ENCODE measurements around the gene CLASRP.
A peak's percentile ranks its signal among the peaks of the same experiment; 100 is the strongest.

Gene CLASRP

GRCh38 chr19:45030825-45031224 lies 8.0 kb upstream of the CLASRP start:
- Histone ChIP-seq H3K9ac (ENCODE audit: low read length) (no peak overlapping the region), H3K27me3 (ENCODE audit: control insufficient read depth, insufficient read depth, low read length) (no peaks in the 10 kb centered on the region), H3K4me3 (ENCODE audit: low read length) (no peak overlapping the region), H3K27ac (ENCODE audit: low read depth, low read length) (no peak overlapping the region), H3K36me3 (ENCODE audit: control insufficient read depth, insufficient read depth, low read length) (peaks cover 20% of the 10 kb centered on the region), H3K4me1 (ENCODE audit: control insufficient read depth, insufficient read depth, low read length) (no peaks in the 10 kb centered on the region)

- Histone ChIP-seq H3K36me3 (ENCODE audit: control insufficient read depth, insufficient read depth, low read length) (peaks cover 22% of the 10 kb centered on the region), H3K27me3 (ENCODE audit: control insufficient read depth, insufficient read depth, low read length) (no peaks in the 10 kb centered on the region), H3K4me3 (ENCODE audit: low read length) (no peak overlapping the region), H3K27ac (ENCODE audit: low read depth, low read length) (no peak overlapping the region), H3K9ac (ENCODE audit: low read length) (no peak overlapping the region), H3K4me1 (ENCODE audit: control insufficient read depth, insufficient read depth, low read length) (no peaks in the 10 kb centered on the region)
Measured at GRCh38 chr19:45032421-45032820, 6.4 kb upstream of the CLASRP start.

GRCh38 chr19:45035755-45036154 lies 3.1 kb upstream of the CLASRP start:
- peaks cover 10% of the 10 kb centered on the region for H3K4me1 ChIP-seq (ENCODE audit: control insufficient read depth, insufficient read depth, low read length)
- no peak overlapping the region for H3K4me3 ChIP-seq (ENCODE audit: low read length)
- H3K27ac ChIP-seq (ENCODE audit: low read depth, low read length), result no peak overlapping the region
- H3K27me3 ChIP-seq (ENCODE audit: control insufficient read depth, insufficient read depth, low read length), result no peaks in the 10 kb centered on the region
- H3K36me3 ChIP-seq (ENCODE audit: control insufficient read depth, insufficient read depth, low read length), result peaks cover 12% of the 10 kb centered on the region
- no peak overlapping the region for H3K9ac ChIP-seq (ENCODE audit: low read length)

- Histone ChIP-seq H3K27me3 (ENCODE audit: control insufficient read depth, insufficient read depth, low read length) (no peaks in the 10 kb centered on the region), H3K4me3 (ENCODE audit: low read length) (no peak overlapping the region), H3K27ac (ENCODE audit: low read depth, low read length) (no peak overlapping the region), H3K9ac (ENCODE audit: low read length) (no peak overlapping the region), H3K4me1 (ENCODE audit: control insufficient read depth, insufficient read depth, low read length) (peaks cover 10% of the 10 kb centered on the region), H3K36me3 (ENCODE audit: control insufficient read depth, insufficient read depth, low read length) (peaks cover 12% of the 10 kb centered on the region)
Measured at GRCh38 chr19:45037393-45038169, 1.3 kb upstream of the CLASRP start.

- peaks cover 10% of the 10 kb centered on the region for H3K4me1 ChIP-seq (ENCODE audit: control insufficient read depth, insufficient read depth, low read length)
- peaks cover 13% of the 10 kb centered on the region for H3K36me3 ChIP-seq (ENCODE audit: control insufficient read depth, insufficient read depth, low read length)
- no peaks in the 10 kb centered on the region for H3K27me3 ChIP-seq (ENCODE audit: control insufficient read depth, insufficient read depth, low read length)
- H3K9ac ChIP-seq (ENCODE audit: low read length), result no peak overlapping the region
- H3K4me3 ChIP-seq (ENCODE audit: low read length), result peak overlapping the region; percentile 99
- H3K27ac ChIP-seq (ENCODE audit: low read depth, low read length), result no peak overlapping the region
Measured at GRCh38 chr19:45040059-45040771, 1.4 kb downstream of the CLASRP start.

- Histone ChIP-seq H3K36me3 (ENCODE audit: control insufficient read depth, insufficient read depth, low read length) (peaks cover 12% of the 10 kb centered on the region), H3K4me1 (ENCODE audit: control insufficient read depth, insufficient read depth, low read length) (peaks cover 10% of the 10 kb centered on the region)
Measured at GRCh38 chr19:45041125-45041524, 2.3 kb downstream of the CLASRP start.

GRCh38 chr19:45045671-45046353 lies 7.0 kb downstream of the CLASRP start:
- no peaks in the 10 kb centered on the region for H3K27me3 ChIP-seq (ENCODE audit: control insufficient read depth, insufficient read depth, low read length)
- H3K27ac ChIP-seq (ENCODE audit: low read depth, low read length), result no peak overlapping the region
- no peak overlapping the region for H3K4me3 ChIP-seq (ENCODE audit: low read length)
- H3K9ac ChIP-seq (ENCODE audit: low read length), result no peak overlapping the region
- H3K4me1 ChIP-seq (ENCODE audit: control insufficient read depth, insufficient read depth, low read length), result peaks cover 4% of the 10 kb centered on the region
- H3K36me3 ChIP-seq (ENCODE audit: control insufficient read depth, insufficient read depth, low read length), result peaks cover 12% of the 10 kb centered on the region

More at GRCh38 chr19:45041125-45041524, 2.3 kb downstream of the CLASRP start:
- Histone ChIP-seq H3K4me3 (ENCODE audit: low read length) (no peak overlapping the region), H3K9ac (ENCODE audit: low read length) (no peak overlapping the region), H3K27me3 (ENCODE audit: control insufficient read depth, insufficient read depth, low read length) (no peaks in the 10 kb centered on the region), H3K27ac (ENCODE audit: low read depth, low read length) (no peak overlapping the region)

- Histone ChIP-seq H3K36me3 (ENCODE audit: control insufficient read depth, insufficient read depth, low read length) (peaks cover 12% of the 10 kb centered on the region), H3K4me3 (ENCODE audit: low read length) (no peak overlapping the region), H3K4me1 (ENCODE audit: control insufficient read depth, insufficient read depth, low read length) (peaks cover 4% of the 10 kb centered on the region), H3K9ac (ENCODE audit: low read length) (no peak overlapping the region), H3K27me3 (ENCODE audit: control insufficient read depth, insufficient read depth, low read length) (no peaks in the 10 kb centered on the region), H3K27ac (ENCODE audit: low read depth, low read length) (no peak overlapping the region)
Measured at GRCh38 chr19:45046355-45046754, 7.5 kb downstream of the CLASRP start.

- Histone ChIP-seq H3K4me1 (ENCODE audit: control insufficient read depth, insufficient read depth, low read length) (peaks cover 4% of the 10 kb centered on the region), H3K27me3 (ENCODE audit: control insufficient read depth, insufficient read depth, low read length) (no peaks in the 10 kb centered on the region), H3K36me3 (ENCODE audit: control insufficient read depth, insufficient read depth, low read length) (peaks cover 12% of the 10 kb centered on the region), H3K27ac (ENCODE audit: low read depth, low read length) (no peak overlapping the region), H3K4me3 (ENCODE audit: low read length) (no peak overlapping the region), H3K9ac (ENCODE audit: low read length) (no peak overlapping the region)
Measured at GRCh38 chr19:45047188-45047797, 8.4 kb downstream of the CLASRP start.

- H3K9ac ChIP-seq (ENCODE audit: low read length), result no peak overlapping the region
- H3K4me3 ChIP-seq (ENCODE audit: low read length), result no peak overlapping the region
- peak overlapping the region; percentile 22 for H3K27ac ChIP-seq (ENCODE audit: low read depth, low read length)
- peaks cover 4% of the 10 kb centered on the region for H3K4me1 ChIP-seq (ENCODE audit: control insufficient read depth, insufficient read depth, low read length)
- H3K27me3 ChIP-seq (ENCODE audit: control insufficient read depth, insufficient read depth, low read length), result no peaks in the 10 kb centered on the region
- H3K36me3 ChIP-seq (ENCODE audit: control insufficient read depth, insufficient read depth, low read length), result peaks cover 15% of the 10 kb centered on the region
Measured at GRCh38 chr19:45049073-45049736, 10.4 kb downstream of the CLASRP start.

GRCh38 chr19:45050036-45050435 lies 11.2 kb downstream of the CLASRP start:
- Histone ChIP-seq H3K27ac (ENCODE audit: low read depth, low read length) (no peak overlapping the region), H3K9ac (ENCODE audit: low read length) (no peak overlapping the region), H3K36me3 (ENCODE audit: control insufficient read depth, insufficient read depth, low read length) (peaks cover 18% of the 10 kb centered on the region), H3K4me3 (ENCODE audit: low read length) (no peak overlapping the region), H3K27me3 (ENCODE audit: control insufficient read depth, insufficient read depth, low read length) (no peaks in the 10 kb centered on the region), H3K4me1 (ENCODE audit: control insufficient read depth, insufficient read depth, low read length) (peaks cover 4% of the 10 kb centered on the region)

Data from rectal smooth muscle tissue (tissue), 1 donor.